ENCODE data around the gene GYG1.
"Not testable (repeated sequence)": the region's sequence is repeated elsewhere in the genome, so short reads cannot be mapped to it uniquely, and the experiment has no call there.

Gene GYG1

GRCh38 chr3:148975248-148975647, 16.1 kb upstream of the GYG1 start:
- in situ Hi-C loops (cut with HindIII; ENCODE audit: low pct_ligation_motif_present, low pct_unique_long_range_greater_than_20kb, low sequenced_read_pairs): no loop called here
- DNase-seq: no peak

GRCh38 chr3:148975696-148976095, 15.6 kb upstream of the GYG1 start:
- in situ Hi-C loops (cut with HindIII; ENCODE audit: low pct_ligation_motif_present, low pct_unique_long_range_greater_than_20kb, low sequenced_read_pairs): no loop called here
- DNase-seq: no peak

- DNase-seq: no peak
- in situ Hi-C loops (cut with HindIII; ENCODE audit: low pct_ligation_motif_present, low pct_unique_long_range_greater_than_20kb, low sequenced_read_pairs): no loop called here
These were observed 10.1 kb upstream of the GYG1 start for GRCh38 chr3:148981273-148981672.

GRCh38 chr3:148987551-148987950, 3.8 kb upstream of the GYG1 start:
- in situ Hi-C loops (cut with HindIII; ENCODE audit: low pct_ligation_motif_present, low pct_unique_long_range_greater_than_20kb, low sequenced_read_pairs); DNase-seq: not testable (repeated sequence)

- DNase-seq: no peak
- in situ Hi-C loops (cut with HindIII; ENCODE audit: low pct_ligation_motif_present, low pct_unique_long_range_greater_than_20kb, low sequenced_read_pairs): no loop called here
These were observed 1.1 kb upstream of the GYG1 start for GRCh38 chr3:148990236-148990635.

- peak; percentile 42 for DNase-seq
- in situ Hi-C loops (cut with HindIII; ENCODE audit: low pct_ligation_motif_present, low pct_unique_long_range_greater_than_20kb, low sequenced_read_pairs): no loop called here
These were observed 791 bp downstream of the GYG1 start for GRCh38 chr3:148992027-148992634.

- in situ Hi-C loops (cut with HindIII; ENCODE audit: low pct_ligation_motif_present, low pct_unique_long_range_greater_than_20kb, low sequenced_read_pairs): no loop called here
- DNase-seq: no peak
These were observed 1.4 kb downstream of the GYG1 start for GRCh38 chr3:148992635-148993255.

- in situ Hi-C loops (cut with HindIII; ENCODE audit: low pct_ligation_motif_present, low pct_unique_long_range_greater_than_20kb, low sequenced_read_pairs): no loop called here
- no peak for DNase-seq
These were observed 6.3 kb downstream of the GYG1 start for GRCh38 chr3:148997623-148998022.

GRCh38 chr3:148998297-148998696, 7.0 kb downstream of the GYG1 start:
- in situ Hi-C loops (cut with HindIII; ENCODE audit: low pct_ligation_motif_present, low pct_unique_long_range_greater_than_20kb, low sequenced_read_pairs): no loop called here
- no peak for DNase-seq

- in situ Hi-C loops (cut with HindIII; ENCODE audit: low pct_ligation_motif_present, low pct_unique_long_range_greater_than_20kb, low sequenced_read_pairs): no loop called here
- no peak for DNase-seq
These were observed 7.5 kb downstream of the GYG1 start for GRCh38 chr3:148998715-148999423.

GRCh38 chr3:148999806-149000205, 8.5 kb downstream of the GYG1 start:
- DNase-seq: no peak
- in situ Hi-C loops (cut with HindIII; ENCODE audit: low pct_ligation_motif_present, low pct_unique_long_range_greater_than_20kb, low sequenced_read_pairs): no loop called here

- in situ Hi-C loops (cut with HindIII; ENCODE audit: low pct_ligation_motif_present, low pct_unique_long_range_greater_than_20kb, low sequenced_read_pairs): no loop called here
- DNase-seq: no peak
These were observed 8.9 kb downstream of the GYG1 start for GRCh38 chr3:149000206-149000745.

- in situ Hi-C loops (cut with HindIII; ENCODE audit: low pct_ligation_motif_present, low pct_unique_long_range_greater_than_20kb, low sequenced_read_pairs): no loop called here
These were observed 10.4 kb downstream of the GYG1 start for GRCh38 chr3:149001727-149002126.

GRCh38 chr3:149003653-149004305, 12.4 kb downstream of the GYG1 start:
- DNase-seq: no peak
- in situ Hi-C loops (cut with HindIII; ENCODE audit: low pct_ligation_motif_present, low pct_unique_long_range_greater_than_20kb, low sequenced_read_pairs): no loop called here

More at GRCh38 chr3:149001727-149002126, 10.4 kb downstream of the GYG1 start:
- DNase-seq: no peak

- peak; percentile 28 for DNase-seq
- in situ Hi-C loops (cut with HindIII; ENCODE audit: low pct_ligation_motif_present, low pct_unique_long_range_greater_than_20kb, low sequenced_read_pairs): no loop called here
These were observed 13.3 kb downstream of the GYG1 start for GRCh38 chr3:149004622-149005021.

- in situ Hi-C loops (cut with HindIII; ENCODE audit: low pct_ligation_motif_present, low pct_unique_long_range_greater_than_20kb, low sequenced_read_pairs): no loop called here
- DNase-seq: no peak
These were observed 14.1 kb downstream of the GYG1 start for GRCh38 chr3:149005416-149005815.

- no peak for DNase-seq
- in situ Hi-C loops (cut with HindIII; ENCODE audit: low pct_ligation_motif_present, low pct_unique_long_range_greater_than_20kb, low sequenced_read_pairs): no loop called here
These were observed 16.4 kb downstream of the GYG1 start for GRCh38 chr3:149007567-149008257.

GRCh38 chr3:149009732-149010131, 18.4 kb downstream of the GYG1 start:
- no peak for DNase-seq
- in situ Hi-C loops (cut with HindIII; ENCODE audit: low pct_ligation_motif_present, low pct_unique_long_range_greater_than_20kb, low sequenced_read_pairs): no loop called here
